Testis (tissue), 2 donors: ENCODE results near the gene KCNIP1.

Experiments
- POLR2A ChIP-seq: fragments of 450-650 bp; IDR thresholded peaks from one replicate; pipeline ENCODE4 v1.6.1; 2017; ENCODE audit warnings: antibody characterized with exemption, mild to moderate bottlenecking, moderate library complexity
- TF ChIP-seq, protein P1 (sequence below), 3 experiments: fragments of 450-650 bp in 2 of 3; fragments of 200-600 bp in 1 of 3; sonication (generic) in 1 of 3; IDR thresholded peaks; one replicate each; pipeline ENCODE4 v1.5.1; 2016 to 2019; ENCODE audit warnings: antibody characterized with exemption in 3 of 3, mild to moderate bottlenecking in 2 of 3, moderate library complexity in 1 of 3

DNA sequence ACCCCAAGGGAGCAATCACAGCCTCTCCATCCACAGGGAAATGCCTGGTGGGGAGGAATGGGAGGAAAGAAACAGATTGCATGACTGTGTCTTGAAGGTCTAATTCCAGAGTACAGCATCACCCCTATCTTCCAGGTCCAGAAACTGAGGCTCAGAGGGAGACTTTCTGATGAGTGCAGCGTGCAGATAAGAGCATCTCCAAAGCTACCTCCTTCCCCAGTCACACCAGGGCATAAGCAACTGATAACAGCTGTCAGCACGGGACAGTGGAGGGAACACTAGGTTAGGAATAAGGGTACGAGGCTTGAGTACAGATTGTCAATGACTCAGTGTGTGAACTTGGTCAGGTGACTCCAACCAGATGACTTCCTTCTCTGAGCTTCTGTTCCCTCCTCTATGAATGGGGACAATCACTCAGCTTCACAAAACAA lies 126.9 kb downstream of the KCNIP1 start:
- TF ChIP-seq, protein P1, sequence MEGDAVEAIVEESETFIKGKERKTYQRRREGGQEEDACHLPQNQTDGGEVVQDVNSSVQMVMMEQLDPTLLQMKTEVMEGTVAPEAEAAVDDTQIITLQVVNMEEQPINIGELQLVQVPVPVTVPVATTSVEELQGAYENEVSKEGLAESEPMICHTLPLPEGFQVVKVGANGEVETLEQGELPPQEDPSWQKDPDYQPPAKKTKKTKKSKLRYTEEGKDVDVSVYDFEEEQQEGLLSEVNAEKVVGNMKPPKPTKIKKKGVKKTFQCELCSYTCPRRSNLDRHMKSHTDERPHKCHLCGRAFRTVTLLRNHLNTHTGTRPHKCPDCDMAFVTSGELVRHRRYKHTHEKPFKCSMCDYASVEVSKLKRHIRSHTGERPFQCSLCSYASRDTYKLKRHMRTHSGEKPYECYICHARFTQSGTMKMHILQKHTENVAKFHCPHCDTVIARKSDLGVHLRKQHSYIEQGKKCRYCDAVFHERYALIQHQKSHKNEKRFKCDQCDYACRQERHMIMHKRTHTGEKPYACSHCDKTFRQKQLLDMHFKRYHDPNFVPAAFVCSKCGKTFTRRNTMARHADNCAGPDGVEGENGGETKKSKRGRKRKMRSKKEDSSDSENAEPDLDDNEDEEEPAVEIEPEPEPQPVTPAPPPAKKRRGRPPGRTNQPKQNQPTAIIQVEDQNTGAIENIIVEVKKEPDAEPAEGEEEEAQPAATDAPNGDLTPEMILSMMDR (IDR thresholded peaks at IDR 0.05) = no peak
- no peak for TF ChIP-seq POLR2A
